WTC11 (cell line): ENCODE data around the gene RAMAC. TPM values are rescaled to one million over a fixed set of nuclear protein-coding genes. Genes with fewer than 3 reads are reported as not detected.

Experiments used
- ATAC-seq: fragments of 200-7000 bp; cut with Tn5 transposase; 2 replicates; pipeline ENCODE4 v1.10.0; 2021; ENCODE audit warnings: mild to moderate bottlenecking, moderate library complexity
- CTCF ChIA-PET: fragments of 300-600 bp; sonication (Branson Sonifier 250); formaldehyde crosslinking; loops from one replicate; lab custom pipeline; 2021; ENCODE audit warnings: antibody characterized with exemption; lab: Charles Lee
- POLR2A ChIA-PET: fragments of 350-600 bp; sonication (Branson Sonifier 250); formaldehyde crosslinking; loops from one replicate; lab custom pipeline; 2021; ENCODE audit warnings: antibody characterized with exemption; lab: Charles Lee
- DNase-seq: peaks from one replicate; pipeline ENCODE4 v3.0.0; 2021; ENCODE audit warnings: low spot score
- H3K27ac Mint-ChIP-seq: 2 replicates; pipeline ENCODE4 v1.8.0; 2021; ENCODE audit warnings: mixed read lengths
- H3K27me3 Mint-ChIP-seq: 2 replicates; pipeline ENCODE4 v1.8.0; 2021; ENCODE audit warnings: low read depth, mild to moderate bottlenecking, moderate library complexity, mixed read lengths
- H3K36me3 Mint-ChIP-seq: 2 replicates; pipeline ENCODE4 v1.8.0; 2021; ENCODE audit warnings: mixed read lengths
- H3K4me1 Mint-ChIP-seq: 2 replicates; pipeline ENCODE4 v1.8.0; 2022; ENCODE audit warnings: mixed read lengths
- H3K4me3 Mint-ChIP-seq: 2 replicates; pipeline ENCODE4 v1.8.0; 2021; ENCODE audit warnings: mild to moderate bottlenecking, moderate library complexity, mixed read lengths
- H3K9me3 Mint-ChIP-seq: 2 replicates; pipeline ENCODE4 v1.8.0; 2021; ENCODE audit warnings: mixed read lengths
- CREB1 ChIP-seq: sonication (generic); formaldehyde crosslinking; IDR thresholded peaks from 2 replicates; pipeline ENCODE4 v1.8.0; 2023; ENCODE audit warnings: mild to moderate bottlenecking, missing genetic modification reagents
- ETV6 ChIP-seq: sonication (generic); formaldehyde crosslinking; IDR thresholded peaks from 2 replicates; pipeline ENCODE4 v1.8.1; 2022; ENCODE audit warnings: mild to moderate bottlenecking, missing genetic modification reagents
- FOXP1 ChIP-seq: sonication (generic); formaldehyde crosslinking; IDR thresholded peaks from 2 replicates; pipeline ENCODE4 v1.8.0; 2022; ENCODE audit warnings: missing genetic modification reagents, mild to moderate bottlenecking, moderate library complexity, borderline replicate concordance
- GABPB1 ChIP-seq: sonication (generic); formaldehyde crosslinking; IDR thresholded peaks from 2 replicates; pipeline ENCODE4 v1.8.1; 2023; ENCODE audit warnings: mild to moderate bottlenecking, missing genetic modification reagents
- GTF2I ChIP-seq: fragments of 250-450 bp; sonication (Bioruptor Pico); conservative IDR thresholded peaks from 2 replicates; pipeline ENCODE4 v1.4.0; 2021; ENCODE audit warnings: mild to moderate bottlenecking
- MYBL2 ChIP-seq: sonication (generic); formaldehyde crosslinking; IDR thresholded peaks from 2 replicates; pipeline ENCODE4 v1.8.1; 2023; ENCODE audit warnings: mild to moderate bottlenecking, moderate library complexity, missing genetic modification reagents
- ZNF219 ChIP-seq: sonication (generic); formaldehyde crosslinking; IDR thresholded peaks from 2 replicates; pipeline ENCODE4 v1.8.0; 2023; ENCODE audit warnings: missing genetic modification reagents, mild to moderate bottlenecking, borderline replicate concordance
- ZNF263 ChIP-seq: sonication (generic); formaldehyde crosslinking; IDR thresholded peaks from 2 replicates; pipeline ENCODE4 v1.8.1; 2022; ENCODE audit warnings: low read depth, mild to moderate bottlenecking, moderate library complexity, missing genetic modification reagents
- ZNF396 ChIP-seq: fragments of 250-450 bp; sonication (Bioruptor Pico); IDR thresholded peaks from 2 replicates; pipeline ENCODE4 v1.8.0; 2021; ENCODE audit warnings: mild to moderate bottlenecking, moderate library complexity, borderline replicate concordance
- ZNF671 ChIP-seq: fragments of 250-450 bp; sonication (Bioruptor Pico); IDR thresholded peaks from 2 replicates; pipeline ENCODE4 v1.8.0; 2021; ENCODE audit warnings: mild to moderate bottlenecking
- total RNA-seq: library from RNA; stranded (reverse); gene quantifications from 3 replicates; pipeline ENCODE4 v1.2.3, GENCODE V29; 2021
- TF ChIP-seq, protein P1 (sequence below): fragments of 250-450 bp; sonication (Bioruptor Pico); IDR thresholded peaks from 2 replicates; pipeline ENCODE4 v1.9.0; 2021; ENCODE audit warnings: mild to moderate bottlenecking
- TF ChIP-seq, protein P2 (sequence below): sonication (generic); formaldehyde crosslinking; IDR thresholded peaks from 2 replicates; pipeline ENCODE4 v1.8.1; 2023; ENCODE audit warnings: mild to moderate bottlenecking, missing genetic modification reagents, moderate library complexity
- TF ChIP-seq, protein P3 (sequence below): fragments of 250-450 bp; sonication (Bioruptor Pico); IDR thresholded peaks from 2 replicates; pipeline ENCODE4 v1.8.0; 2021; ENCODE audit warnings: mild to moderate bottlenecking
- TF ChIP-seq, protein P4 (sequence below): fragments of 250-450 bp; sonication (Bioruptor Pico); conservative IDR thresholded peaks from 2 replicates; pipeline ENCODE4 v1.9.0; 2021; ENCODE audit warnings: mild to moderate bottlenecking
- TF ChIP-seq, protein P5 (sequence below): sonication (generic); formaldehyde crosslinking; conservative IDR thresholded peaks from 2 replicates; pipeline ENCODE4 v1.8.1; 2022; ENCODE audit warnings: mild to moderate bottlenecking, missing genetic modification reagents
- TF ChIP-seq, protein P6 (sequence below): sonication (generic); formaldehyde crosslinking; IDR thresholded peaks from 2 replicates; pipeline ENCODE4 v1.8.0; 2022; ENCODE audit warnings: mild to moderate bottlenecking, missing genetic modification reagents
- TF ChIP-seq, protein P7 (sequence below): sonication (generic); formaldehyde crosslinking; IDR thresholded peaks from 2 replicates; pipeline ENCODE4 v1.8.0; 2023; ENCODE audit warnings: missing genetic modification reagents, mild to moderate bottlenecking, borderline replicate concordance
- TF ChIP-seq, protein P8 (sequence below): sonication (generic); formaldehyde crosslinking; IDR thresholded peaks from 2 replicates; pipeline ENCODE4 v1.8.1; 2023; ENCODE audit warnings: mild to moderate bottlenecking, missing genetic modification reagents, borderline replicate concordance

Gene RAMAC
- total RNA-seq, 1 experiment from 2014 or later = 26.6 TPM

DNA sequence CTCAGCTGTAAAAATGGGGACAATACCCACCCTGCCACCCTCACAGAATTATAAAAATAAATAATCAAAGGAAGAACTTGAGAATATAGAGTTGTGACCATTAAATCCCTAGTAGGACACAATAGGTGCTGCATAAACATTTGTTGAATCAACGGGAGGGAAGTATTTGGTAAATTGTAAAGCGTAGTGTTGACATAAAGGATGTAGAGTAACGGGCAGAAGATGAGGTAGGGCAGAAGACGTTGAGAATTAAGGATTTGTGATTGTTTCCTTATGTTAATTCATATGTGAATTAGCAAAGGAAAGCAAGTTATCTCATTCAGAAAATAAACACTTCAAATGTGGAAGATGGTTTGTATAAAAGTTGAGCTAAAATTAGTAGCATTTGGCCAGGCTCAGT is 7.1 kb downstream of the RAMAC start:
- Mint-ChIP-seq H3K9me3 (no peaks in the 10 kb centered on the region), H3K4me1 (no peaks in the 10 kb centered on the region), H3K27me3 (peaks cover 2% of the 10 kb centered on the region; the same call in 1 of the 2 replicates), H3K36me3 (peaks cover 18% of the 10 kb centered on the region), H3K27ac (no peak overlapping the region), H3K4me3 (no peak overlapping the region)
- no peak for ATAC-seq
- no peak for DNase-seq
- ChIA-PET POLR2A (no interaction called here), CTCF (interaction anchor here (1.6 to 1.9 kb wide), 2 partner anchors 18 to 144 kb away, joined by 5 to 6 read pairs; partner anchors contain the start of gene C15orf40)
- TF ChIP-seq GTF2I (CRISPR knock-in tag) (no peak), GABPB1 (CRISPR knock-in tag) (no peak), FOXP1 (CRISPR knock-in tag) (no peak), ZNF219 (no peak), CREB1 (CRISPR knock-in tag) (no peak), ZNF263 (CRISPR knock-in tag) (no peak), ZNF671 (CRISPR knock-in tag) (no peak), ZNF396 (CRISPR knock-in tag) (no peak), MYBL2 (no peak), ETV6 (CRISPR knock-in tag) (no peak)
- TF ChIP-seq, protein P1, sequence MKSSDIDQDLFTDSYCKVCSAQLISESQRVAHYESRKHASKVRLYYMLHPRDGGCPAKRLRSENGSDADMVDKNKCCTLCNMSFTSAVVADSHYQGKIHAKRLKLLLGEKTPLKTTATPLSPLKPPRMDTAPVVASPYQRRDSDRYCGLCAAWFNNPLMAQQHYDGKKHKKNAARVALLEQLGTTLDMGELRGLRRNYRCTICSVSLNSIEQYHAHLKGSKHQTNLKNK (CRISPR knock-in tag) = no peak
- TF ChIP-seq, protein P2, sequence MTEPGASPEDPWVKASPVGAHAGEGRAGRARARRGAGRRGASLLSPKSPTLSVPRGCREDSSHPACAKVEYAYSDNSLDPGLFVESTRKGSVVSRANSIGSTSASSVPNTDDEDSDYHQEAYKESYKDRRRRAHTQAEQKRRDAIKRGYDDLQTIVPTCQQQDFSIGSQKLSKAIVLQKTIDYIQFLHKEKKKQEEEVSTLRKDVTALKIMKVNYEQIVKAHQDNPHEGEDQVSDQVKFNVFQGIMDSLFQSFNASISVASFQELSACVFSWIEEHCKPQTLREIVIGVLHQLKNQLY (CRISPR knock-in tag) = no peak
- TF ChIP-seq, protein P3, sequence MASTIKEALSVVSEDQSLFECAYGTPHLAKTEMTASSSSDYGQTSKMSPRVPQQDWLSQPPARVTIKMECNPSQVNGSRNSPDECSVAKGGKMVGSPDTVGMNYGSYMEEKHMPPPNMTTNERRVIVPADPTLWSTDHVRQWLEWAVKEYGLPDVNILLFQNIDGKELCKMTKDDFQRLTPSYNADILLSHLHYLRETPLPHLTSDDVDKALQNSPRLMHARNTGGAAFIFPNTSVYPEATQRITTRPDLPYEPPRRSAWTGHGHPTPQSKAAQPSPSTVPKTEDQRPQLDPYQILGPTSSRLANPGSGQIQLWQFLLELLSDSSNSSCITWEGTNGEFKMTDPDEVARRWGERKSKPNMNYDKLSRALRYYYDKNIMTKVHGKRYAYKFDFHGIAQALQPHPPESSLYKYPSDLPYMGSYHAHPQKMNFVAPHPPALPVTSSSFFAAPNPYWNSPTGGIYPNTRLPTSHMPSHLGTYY (CRISPR knock-in tag) = no peak
- TF ChIP-seq, protein P4, sequence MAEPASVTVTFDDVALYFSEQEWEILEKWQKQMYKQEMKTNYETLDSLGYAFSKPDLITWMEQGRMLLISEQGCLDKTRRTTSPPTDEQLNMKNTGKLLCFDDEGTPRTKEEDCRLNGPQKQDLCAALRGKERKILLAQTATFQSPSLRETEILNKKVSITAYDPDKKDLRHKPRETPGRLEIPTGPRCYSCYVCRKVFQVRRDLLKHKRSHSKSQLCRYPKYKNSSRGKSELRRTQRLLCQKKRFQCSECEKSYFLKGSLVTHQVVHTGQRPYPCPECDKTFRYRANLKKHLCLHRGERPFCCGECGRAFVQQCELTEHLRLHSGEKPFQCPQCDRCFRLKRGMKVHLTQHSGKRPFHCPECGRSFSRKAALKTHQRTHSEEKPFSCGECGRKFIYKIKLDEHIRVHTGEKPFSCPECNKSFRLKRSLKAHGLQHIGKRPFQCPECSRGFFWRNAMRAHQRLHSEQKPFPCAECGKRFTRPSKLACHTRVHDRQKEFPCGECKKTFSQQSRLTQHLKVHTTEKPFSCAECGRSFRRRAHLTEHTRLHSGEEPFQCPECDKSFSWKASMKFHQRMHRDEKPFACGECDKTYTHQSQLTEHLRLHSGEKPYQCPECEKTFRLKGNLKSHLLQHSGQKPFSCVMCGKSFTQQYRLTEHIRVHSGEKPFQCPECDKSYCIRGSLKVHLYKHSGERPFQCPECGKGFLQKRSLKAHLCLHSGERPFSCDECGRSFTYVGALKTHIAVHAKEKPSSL (CRISPR knock-in tag) = no peak
- TF ChIP-seq, protein P5, sequence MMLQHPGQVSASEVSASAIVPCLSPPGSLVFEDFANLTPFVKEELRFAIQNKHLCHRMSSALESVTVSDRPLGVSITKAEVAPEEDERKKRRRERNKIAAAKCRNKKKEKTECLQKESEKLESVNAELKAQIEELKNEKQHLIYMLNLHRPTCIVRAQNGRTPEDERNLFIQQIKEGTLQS = no peak
- TF ChIP-seq, protein P6, sequence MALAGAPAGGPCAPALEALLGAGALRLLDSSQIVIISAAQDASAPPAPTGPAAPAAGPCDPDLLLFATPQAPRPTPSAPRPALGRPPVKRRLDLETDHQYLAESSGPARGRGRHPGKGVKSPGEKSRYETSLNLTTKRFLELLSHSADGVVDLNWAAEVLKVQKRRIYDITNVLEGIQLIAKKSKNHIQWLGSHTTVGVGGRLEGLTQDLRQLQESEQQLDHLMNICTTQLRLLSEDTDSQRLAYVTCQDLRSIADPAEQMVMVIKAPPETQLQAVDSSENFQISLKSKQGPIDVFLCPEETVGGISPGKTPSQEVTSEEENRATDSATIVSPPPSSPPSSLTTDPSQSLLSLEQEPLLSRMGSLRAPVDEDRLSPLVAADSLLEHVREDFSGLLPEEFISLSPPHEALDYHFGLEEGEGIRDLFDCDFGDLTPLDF (CRISPR knock-in tag) = no peak
- TF ChIP-seq, protein P7, sequence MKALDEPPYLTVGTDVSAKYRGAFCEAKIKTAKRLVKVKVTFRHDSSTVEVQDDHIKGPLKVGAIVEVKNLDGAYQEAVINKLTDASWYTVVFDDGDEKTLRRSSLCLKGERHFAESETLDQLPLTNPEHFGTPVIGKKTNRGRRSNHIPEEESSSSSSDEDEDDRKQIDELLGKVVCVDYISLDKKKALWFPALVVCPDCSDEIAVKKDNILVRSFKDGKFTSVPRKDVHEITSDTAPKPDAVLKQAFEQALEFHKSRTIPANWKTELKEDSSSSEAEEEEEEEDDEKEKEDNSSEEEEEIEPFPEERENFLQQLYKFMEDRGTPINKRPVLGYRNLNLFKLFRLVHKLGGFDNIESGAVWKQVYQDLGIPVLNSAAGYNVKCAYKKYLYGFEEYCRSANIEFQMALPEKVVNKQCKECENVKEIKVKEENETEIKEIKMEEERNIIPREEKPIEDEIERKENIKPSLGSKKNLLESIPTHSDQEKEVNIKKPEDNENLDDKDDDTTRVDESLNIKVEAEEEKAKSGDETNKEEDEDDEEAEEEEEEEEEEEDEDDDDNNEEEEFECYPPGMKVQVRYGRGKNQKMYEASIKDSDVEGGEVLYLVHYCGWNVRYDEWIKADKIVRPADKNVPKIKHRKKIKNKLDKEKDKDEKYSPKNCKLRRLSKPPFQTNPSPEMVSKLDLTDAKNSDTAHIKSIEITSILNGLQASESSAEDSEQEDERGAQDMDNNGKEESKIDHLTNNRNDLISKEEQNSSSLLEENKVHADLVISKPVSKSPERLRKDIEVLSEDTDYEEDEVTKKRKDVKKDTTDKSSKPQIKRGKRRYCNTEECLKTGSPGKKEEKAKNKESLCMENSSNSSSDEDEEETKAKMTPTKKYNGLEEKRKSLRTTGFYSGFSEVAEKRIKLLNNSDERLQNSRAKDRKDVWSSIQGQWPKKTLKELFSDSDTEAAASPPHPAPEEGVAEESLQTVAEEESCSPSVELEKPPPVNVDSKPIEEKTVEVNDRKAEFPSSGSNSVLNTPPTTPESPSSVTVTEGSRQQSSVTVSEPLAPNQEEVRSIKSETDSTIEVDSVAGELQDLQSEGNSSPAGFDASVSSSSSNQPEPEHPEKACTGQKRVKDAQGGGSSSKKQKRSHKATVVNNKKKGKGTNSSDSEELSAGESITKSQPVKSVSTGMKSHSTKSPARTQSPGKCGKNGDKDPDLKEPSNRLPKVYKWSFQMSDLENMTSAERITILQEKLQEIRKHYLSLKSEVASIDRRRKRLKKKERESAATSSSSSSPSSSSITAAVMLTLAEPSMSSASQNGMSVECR (CRISPR knock-in tag) = no peak
- TF ChIP-seq, protein P8, sequence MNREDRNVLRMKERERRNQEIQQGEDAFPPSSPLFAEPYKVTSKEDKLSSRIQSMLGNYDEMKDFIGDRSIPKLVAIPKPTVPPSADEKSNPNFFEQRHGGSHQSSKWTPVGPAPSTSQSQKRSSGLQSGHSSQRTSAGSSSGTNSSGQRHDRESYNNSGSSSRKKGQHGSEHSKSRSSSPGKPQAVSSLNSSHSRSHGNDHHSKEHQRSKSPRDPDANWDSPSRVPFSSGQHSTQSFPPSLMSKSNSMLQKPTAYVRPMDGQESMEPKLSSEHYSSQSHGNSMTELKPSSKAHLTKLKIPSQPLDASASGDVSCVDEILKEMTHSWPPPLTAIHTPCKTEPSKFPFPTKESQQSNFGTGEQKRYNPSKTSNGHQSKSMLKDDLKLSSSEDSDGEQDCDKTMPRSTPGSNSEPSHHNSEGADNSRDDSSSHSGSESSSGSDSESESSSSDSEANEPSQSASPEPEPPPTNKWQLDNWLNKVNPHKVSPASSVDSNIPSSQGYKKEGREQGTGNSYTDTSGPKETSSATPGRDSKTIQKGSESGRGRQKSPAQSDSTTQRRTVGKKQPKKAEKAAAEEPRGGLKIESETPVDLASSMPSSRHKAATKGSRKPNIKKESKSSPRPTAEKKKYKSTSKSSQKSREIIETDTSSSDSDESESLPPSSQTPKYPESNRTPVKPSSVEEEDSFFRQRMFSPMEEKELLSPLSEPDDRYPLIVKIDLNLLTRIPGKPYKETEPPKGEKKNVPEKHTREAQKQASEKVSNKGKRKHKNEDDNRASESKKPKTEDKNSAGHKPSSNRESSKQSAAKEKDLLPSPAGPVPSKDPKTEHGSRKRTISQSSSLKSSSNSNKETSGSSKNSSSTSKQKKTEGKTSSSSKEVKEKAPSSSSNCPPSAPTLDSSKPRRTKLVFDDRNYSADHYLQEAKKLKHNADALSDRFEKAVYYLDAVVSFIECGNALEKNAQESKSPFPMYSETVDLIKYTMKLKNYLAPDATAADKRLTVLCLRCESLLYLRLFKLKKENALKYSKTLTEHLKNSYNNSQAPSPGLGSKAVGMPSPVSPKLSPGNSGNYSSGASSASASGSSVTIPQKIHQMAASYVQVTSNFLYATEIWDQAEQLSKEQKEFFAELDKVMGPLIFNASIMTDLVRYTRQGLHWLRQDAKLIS (CRISPR knock-in tag) = no peak
- TF ChIP-seq, all 79 proteins: peak for 0
